Choroid plexus epithelial cell (primary cell): ENCODE data around the gene KIAA1210.
"Not testable (repeated sequence)": the region's sequence is repeated elsewhere in the genome, so short reads cannot be mapped to it uniquely, and the experiment has no call there.

Experiments used
- DNase-seq: peaks from one replicate; pipeline ENCODE4 v3.0.0-alpha.2; 2010; ENCODE audit warnings: low read depth
- H3K4me3 ChIP-seq: 2 replicates; pipeline ENCODE4 v1.5.1; 2011; ENCODE audit warnings: low read depth, mild to moderate bottlenecking, control low read depth, low read length, moderate library complexity
- TF ChIP-seq, protein P1 (sequence below): conservative IDR thresholded peaks from 2 replicates; pipeline ENCODE4 v1.5.1; 2011; ENCODE audit warnings: low read depth, mild to moderate bottlenecking, control low read depth, inconsistent platforms, low read length, moderate library complexity

Gene KIAA1210

GRCh38 chrX:119041175-119041574, 86.4 kb downstream of the KIAA1210 start:
- DNase-seq = peak; percentile 89
- TF ChIP-seq, protein P1, sequence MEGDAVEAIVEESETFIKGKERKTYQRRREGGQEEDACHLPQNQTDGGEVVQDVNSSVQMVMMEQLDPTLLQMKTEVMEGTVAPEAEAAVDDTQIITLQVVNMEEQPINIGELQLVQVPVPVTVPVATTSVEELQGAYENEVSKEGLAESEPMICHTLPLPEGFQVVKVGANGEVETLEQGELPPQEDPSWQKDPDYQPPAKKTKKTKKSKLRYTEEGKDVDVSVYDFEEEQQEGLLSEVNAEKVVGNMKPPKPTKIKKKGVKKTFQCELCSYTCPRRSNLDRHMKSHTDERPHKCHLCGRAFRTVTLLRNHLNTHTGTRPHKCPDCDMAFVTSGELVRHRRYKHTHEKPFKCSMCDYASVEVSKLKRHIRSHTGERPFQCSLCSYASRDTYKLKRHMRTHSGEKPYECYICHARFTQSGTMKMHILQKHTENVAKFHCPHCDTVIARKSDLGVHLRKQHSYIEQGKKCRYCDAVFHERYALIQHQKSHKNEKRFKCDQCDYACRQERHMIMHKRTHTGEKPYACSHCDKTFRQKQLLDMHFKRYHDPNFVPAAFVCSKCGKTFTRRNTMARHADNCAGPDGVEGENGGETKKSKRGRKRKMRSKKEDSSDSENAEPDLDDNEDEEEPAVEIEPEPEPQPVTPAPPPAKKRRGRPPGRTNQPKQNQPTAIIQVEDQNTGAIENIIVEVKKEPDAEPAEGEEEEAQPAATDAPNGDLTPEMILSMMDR = no peak
- no peak overlapping the region for H3K4me3 ChIP-seq

GRCh38 chrX:119040432-119040831, 87.2 kb downstream of the KIAA1210 start:
- TF ChIP-seq, protein P1 = no peak
- no peak for DNase-seq
- H3K4me3 ChIP-seq = no peak overlapping the region

DNA sequence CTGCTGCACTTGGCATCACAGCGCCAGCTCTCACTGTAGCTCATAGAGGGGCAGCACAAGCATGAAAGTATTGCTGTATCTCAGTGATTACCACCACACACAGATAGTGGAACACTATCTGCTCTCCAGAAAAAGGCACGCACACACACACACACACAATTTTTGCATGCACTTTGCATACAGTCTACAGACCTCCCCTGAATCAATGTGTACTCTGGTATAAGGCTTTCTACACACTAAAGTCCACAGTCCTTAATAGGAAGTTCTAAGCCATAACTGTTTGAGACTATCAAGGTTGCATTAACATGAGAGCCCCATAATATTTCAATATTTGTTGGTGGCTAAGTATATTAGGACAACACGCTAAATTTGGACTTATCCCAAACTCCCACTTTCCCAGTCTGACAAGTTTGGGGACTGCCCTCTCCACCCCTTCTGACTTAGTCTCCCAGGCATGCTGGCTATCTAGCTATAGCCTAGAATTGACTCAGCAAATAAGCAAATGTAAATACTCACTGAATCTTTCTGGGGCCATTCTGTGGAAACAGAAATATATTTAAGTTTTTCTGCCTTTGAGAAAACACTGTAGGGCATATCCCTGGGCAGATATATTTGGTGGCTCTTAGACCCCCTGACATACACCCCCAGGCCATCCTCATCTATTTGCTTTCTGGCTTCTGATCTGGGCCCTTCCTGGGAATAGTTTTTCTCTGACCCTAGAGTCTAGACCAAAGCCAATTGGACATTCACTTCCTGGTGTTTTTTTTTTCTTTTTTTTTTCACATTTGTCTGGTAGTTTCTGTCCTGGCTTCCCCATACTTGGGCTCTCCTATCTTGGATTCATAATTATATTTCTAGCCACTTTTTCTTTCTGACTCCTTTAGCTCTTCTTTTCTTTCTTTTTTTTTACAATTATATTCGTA, 91.2 kb downstream of the KIAA1210 start:
- no peak overlapping the region for H3K4me3 ChIP-seq
- DNase-seq = no peak
- TF ChIP-seq, protein P1 = no peak

- no peak overlapping the region for H3K4me3 ChIP-seq
- no peak for DNase-seq
- TF ChIP-seq, protein P1 = no peak
Observed at GRCh38 chrX:119030990-119031389, 96.6 kb downstream of the KIAA1210 start.

GRCh38 chrX:119029656-119030055, 98.0 kb downstream of the KIAA1210 start:
- not testable (repeated sequence) for H3K4me3 ChIP-seq, DNase-seq

- no peak for DNase-seq
- no peak overlapping the region for H3K4me3 ChIP-seq
- TF ChIP-seq, protein P1 = no peak
Observed at GRCh38 chrX:119028733-119029330, 98.8 kb downstream of the KIAA1210 start.
